H1 (cell line): ENCODE data around the gene CD200R1L. TPM values are rescaled to one million over a fixed set of nuclear protein-coding genes. Genes with fewer than 3 reads are reported as not detected.

ENCODE experiments used
- CTCF ChIA-PET: fragments of 300-600 bp; sonication (Branson Sonifier 250); formaldehyde crosslinking; loops from one replicate; lab custom pipeline; 2021; ENCODE audit not compliant: partially characterized antibody; lab: Charles Lee
- POLR2A ChIA-PET: fragments of 300-600 bp; sonication (Branson Sonifier 250); formaldehyde crosslinking; loops from one replicate; lab custom pipeline; 2021; ENCODE audit warnings: inconsistent platforms; ENCODE audit not compliant: partially characterized antibody; lab: Charles Lee
- DNase-seq, 2 experiments: peaks; one replicate each; pipeline versions ENCODE4 v3.0.0 to v3.0.0-alpha.2; 2010 to 2022; ENCODE audit warnings: low spot score in 2 of 2, low read depth in 1 of 2, mixed read lengths in 1 of 2
- FAIRE-seq: peaks from 2 replicates; lab custom pipeline; 2011; peaks lifted over from hg19 to GRCh38; lab: Jason Lieb, UNC
- H2AFZ ChIP-seq: 2 replicates; pipeline ENCODE4 v1.8.1; 2012; ENCODE audit warnings: low read length, inconsistent platforms
- H2AK5ac ChIP-seq: 2 replicates; pipeline ENCODE4 v1.6.1; 2013; ENCODE audit warnings: low read depth, low read length
- H2BK120ac ChIP-seq: replicated peaks from 2 replicates; pipeline ENCODE3; 2013; ENCODE audit warnings: low read depth, low read length, inconsistent platforms
- H2BK12ac ChIP-seq: 2 replicates; pipeline ENCODE4 v1.6.1; 2013; ENCODE audit warnings: low read depth, low read length
- H2BK15ac ChIP-seq: 2 replicates; pipeline ENCODE4 v1.6.1; 2013; ENCODE audit warnings: low read length
- H2BK20ac ChIP-seq: 2 replicates; pipeline ENCODE4 v1.6.1; 2013; ENCODE audit warnings: low read length
- H2BK5ac ChIP-seq: 2 replicates; pipeline ENCODE4 v1.6.1; 2013; ENCODE audit warnings: low read depth, low read length
- H3K14ac ChIP-seq: 2 replicates; pipeline ENCODE4 v1.6.1; 2013; ENCODE audit warnings: inconsistent platforms; ENCODE audit not compliant: insufficient read length
- H3K18ac ChIP-seq: 2 replicates; pipeline ENCODE4 v1.6.1; 2013; ENCODE audit warnings: low read length; ENCODE audit errors: extremely low read depth
- H3K23ac ChIP-seq: 2 replicates; pipeline ENCODE4 v1.6.1; 2013; ENCODE audit warnings: inconsistent platforms; ENCODE audit not compliant: insufficient read length
- H3K23me2 ChIP-seq: 2 replicates; pipeline ENCODE4 v1.6.1; 2013; ENCODE audit warnings: low read depth, low read length
- H3K27ac ChIP-seq: 2 replicates; pipeline ENCODE4 v1.6.1; 2011; ENCODE audit warnings: low read depth, low read length, inconsistent platforms
- H3K27me3 ChIP-seq, 4 experiments: replicated peaks in 1 of 4; 1 replicate in 1 of 4; 2 replicates in 3 of 4; pipeline versions ENCODE4 v1.6.1 to v1.8.1; 2011 to 2013; ENCODE audit warnings: low read length in 3 of 4, mild to moderate bottlenecking in 3 of 4, inconsistent platforms in 2 of 4, mixed read lengths in 2 of 4, moderate library complexity in 1 of 4; ENCODE audit not compliant: control insufficient read depth in 3 of 4, insufficient read depth in 3 of 4; ENCODE audit errors: extremely low read depth in 1 of 4
- H3K36me3 ChIP-seq, 4 experiments: 2 replicates each; pipeline versions ENCODE4 v1.6.1 to v1.8.1; 2011 to 2013; ENCODE audit warnings: mild to moderate bottlenecking in 4 of 4, low read length in 3 of 4, moderate library complexity in 2 of 4, control low read depth in 1 of 4, inconsistent platforms in 1 of 4; ENCODE audit not compliant: insufficient read depth in 4 of 4, control insufficient read depth in 2 of 4
- H3K4ac ChIP-seq: replicated peaks from 2 replicates; pipeline ENCODE3; 2013; ENCODE audit warnings: low read length, low read depth, mixed read lengths, inconsistent platforms; ENCODE audit not compliant: insufficient read length
- H3K4me1 ChIP-seq, 4 experiments: replicated peaks in 1 of 4; 1 replicate in 1 of 4; 2 replicates in 3 of 4; pipeline versions ENCODE4 v1.6.1 to v1.8.1; 2011 to 2013; ENCODE audit warnings: low read length in 3 of 4, inconsistent platforms in 2 of 4, mixed read lengths in 1 of 4; ENCODE audit not compliant: insufficient read depth in 4 of 4, control insufficient read depth in 3 of 4
- H3K4me2 ChIP-seq, 2 experiments: 2 replicates each; pipeline versions ENCODE4 v1.6.1 to v1.8.1; 2011 to 2013; ENCODE audit warnings: low read depth in 2 of 2, low read length in 2 of 2, control low read depth in 1 of 2, inconsistent platforms in 1 of 2, mild to moderate bottlenecking in 1 of 2; ENCODE audit not compliant: insufficient read depth in 1 of 2
- H3K4me3 ChIP-seq, 4 experiments: fragments of 200-600, 300-600 bp in 1 of 4; sonication (generic), shearing (Covaris generic), sonication (Bioruptor Twin) in 1 of 4; 2 replicates each; pipeline versions ENCODE4 v1.5.1 to v1.8.1; 2011 to 2016; ENCODE audit warnings: low read length in 4 of 4, low read depth in 3 of 4, control low read depth in 2 of 4, inconsistent platforms in 2 of 4, mild to moderate bottlenecking in 2 of 4, mixed read lengths in 1 of 4, moderate library complexity in 1 of 4; ENCODE audit not compliant: insufficient read depth in 2 of 4; ENCODE audit errors: extremely low read depth in 1 of 4
- H3K56ac ChIP-seq: replicated peaks from 2 replicates; pipeline ENCODE3; 2013; ENCODE audit warnings: low read depth, mild to moderate bottlenecking, mixed read lengths, low read length, inconsistent platforms; ENCODE audit not compliant: insufficient read length
- H3K79me1 ChIP-seq: 2 replicates; pipeline ENCODE4 v1.6.1; 2013; ENCODE audit warnings: low read depth, low read length, control low read depth
- H3K79me2 ChIP-seq, 2 experiments: 2 replicates each; pipeline versions ENCODE4 v1.6.1 to v1.8.1; 2012 to 2013; ENCODE audit warnings: low read length in 2 of 2, mild to moderate bottlenecking in 2 of 2, inconsistent platforms in 1 of 2; ENCODE audit not compliant: insufficient read depth in 2 of 2, control insufficient read depth in 1 of 2
- H3K9ac ChIP-seq, 4 experiments: replicated peaks in 1 of 4; 1 replicate in 1 of 4; 2 replicates in 3 of 4; pipeline versions ENCODE4 v1.6.1 to v1.8.1; 2011 to 2013; ENCODE audit warnings: low read depth in 3 of 4, low read length in 3 of 4, control low read depth in 2 of 4, mild to moderate bottlenecking in 2 of 4, moderate library complexity in 2 of 4, inconsistent platforms in 1 of 4; ENCODE audit errors: extremely low read depth in 1 of 4
- H3K9me3 ChIP-seq, 2 experiments: 2 replicates each; pipeline versions ENCODE4 v1.6.1 to v1.8.1; 2012 to 2013; ENCODE audit warnings: mild to moderate bottlenecking in 2 of 2, moderate library complexity in 2 of 2, control low read depth in 1 of 2, inconsistent platforms in 1 of 2, low read depth in 1 of 2, low read length in 1 of 2, mixed read lengths in 1 of 2; ENCODE audit not compliant: insufficient read depth in 2 of 2
- H4K20me1 ChIP-seq, 2 experiments: replicated peaks in 1 of 2; 2 replicates each; pipeline versions ENCODE3 to v1.8.1; 2011 to 2013; ENCODE audit warnings: inconsistent platforms in 2 of 2, low read length in 2 of 2, mild to moderate bottlenecking in 1 of 2; ENCODE audit not compliant: insufficient read depth in 2 of 2, control insufficient read depth in 1 of 2
- H4K5ac ChIP-seq: 2 replicates; pipeline ENCODE4 v1.6.1; 2013; ENCODE audit warnings: low read length, low read depth, mixed read lengths, inconsistent platforms; ENCODE audit not compliant: insufficient read length
- H4K8ac ChIP-seq: 2 replicates; pipeline ENCODE4 v1.8.0; 2013; ENCODE audit warnings: mild to moderate bottlenecking, moderate library complexity, low read length, inconsistent platforms; ENCODE audit not compliant: insufficient read depth; ENCODE audit errors: extremely low read depth
- H4K91ac ChIP-seq: replicated peaks from 2 replicates; pipeline ENCODE3; 2013; ENCODE audit warnings: low read length, mixed read lengths, inconsistent platforms; ENCODE audit not compliant: insufficient read length
- ATF3 ChIP-seq: IDR thresholded peaks from 2 replicates; pipeline ENCODE4 v1.6.1; 2011; ENCODE audit warnings: low read depth, mild to moderate bottlenecking, low read length; ENCODE audit not compliant: insufficient read depth
- CHD1 ChIP-seq: IDR thresholded peaks from 2 replicates; pipeline ENCODE4 v1.6.1; 2012; ENCODE audit warnings: low read depth, low read length, improper control_type of control experiment
- HDAC2 ChIP-seq, 2 experiments: fragments of 300-600 bp in 1 of 2; sonication (generic) in 1 of 2; IDR thresholded peaks; 2 replicates each; pipeline ENCODE4 v1.6.1; 2011 to 2012; ENCODE audit warnings: low read depth in 2 of 2, low read length in 2 of 2, mild to moderate bottlenecking in 2 of 2, moderate library complexity in 2 of 2, borderline replicate concordance in 1 of 2, inconsistent platforms in 1 of 2
- KDM4A ChIP-seq: IDR thresholded peaks from one replicate; pipeline ENCODE4 v1.7.1; 2012; ENCODE audit warnings: low read depth, mild to moderate bottlenecking, moderate library complexity, low read length, inconsistent platforms; ENCODE audit not compliant: severe bottlenecking
- RFX5 ChIP-seq: IDR thresholded peaks from 2 replicates; pipeline ENCODE4 v1.6.1; 2011; ENCODE audit warnings: low read depth, low read length, improper control_type of control experiment, borderline replicate concordance
- TAF7 ChIP-seq: optimal IDR thresholded peaks from 2 replicates; pipeline ENCODE3; 2011; ENCODE audit warnings: low read depth, mild to moderate bottlenecking, inconsistent platforms, low read length, moderate library complexity, borderline replicate concordance
- WGBS, 2 experiments: shearing (Covaris generic) in 1 of 2; methylation state at CpG; one replicate each; pipeline versions ENCODE4 v1.1.6 to v1.1.7; 2013 to 2015; ENCODE audit warnings: low lambda C conversion rate in 2 of 2, mixed read lengths in 2 of 2, inconsistent platforms in 1 of 2, low coverage in 1 of 2, missing lambda C conversion rate in 1 of 2; ENCODE audit not compliant: insufficient replicate concordance in 2 of 2, insufficient coverage in 1 of 2, insufficient read length in 1 of 2; ENCODE audit errors: extremely low coverage in 1 of 2, missing lambda C conversion rate in 1 of 2; 5-methylcytosine and 5-hydroxymethylcytosine counted together
- polyA plus RNA-seq, 7 experiments: library from polyadenylated mRNA; depleted of rRNA in 3 of 7; stranded (reverse) in 5 of 7; unstranded in 2 of 7; fragments of >200 nt in 5 of 7; fragments of 200-250 nt in 2 of 7; gene quantifications; 1 replicate in 5 of 7; 2 replicates in 1 of 7; 4 replicates in 1 of 7; pipeline versions ENCODE4 v1.2.1 to v1.2.3, GENCODE V29; 2011 to 2013; ENCODE audit warnings: missing spikeins in 2 of 7, mixed read lengths in 2 of 7
- total RNA-seq: library from RNA; stranded (reverse); fragmentation: NEBNext Ultra II Directional; extraction: Animal tissue kit (Norgen Biotek cat#: 25700); gene quantifications from 2 replicates; pipeline ENCODE4 v1.2.1, GENCODE V29; 2021

CD200R1L gene
- total and polyA plus RNA-seq, 2 of the 8 experiments (the other 6 are each of a cell fraction or from before 2014, with no cell fraction given): not detected

GRCh38 chr3:112810561-112810960, 36.1 kb downstream of the CD200R1L start:
- Histone ChIP-seq H2AFZ (no peak overlapping the region), H3K9me3 (no peaks in the 10 kb centered on the region), H3K9ac (no peak overlapping the region), H3K14ac (no peak overlapping the region), H2BK15ac (no peak overlapping the region), H2BK120ac (no peak overlapping the region), H4K91ac (no peak overlapping the region), H3K18ac (no peak overlapping the region), H3K79me1 (no peaks in the 10 kb centered on the region), H3K4me2 (no peak overlapping the region), H3K23me2 (no peaks in the 10 kb centered on the region), H3K4ac (no peak overlapping the region), H2BK5ac (no peak overlapping the region), H3K56ac (no peak overlapping the region), H2AK5ac (no peak overlapping the region), H3K4me3 (no peak overlapping the region), H4K5ac (no peak overlapping the region), H4K20me1 (no peaks in the 10 kb centered on the region), H3K4me1 (no peaks in the 10 kb centered on the region)
- no peak for FAIRE-seq
- DNase-seq: no peak
- WGBS, 2 experiments: 95% methylated on average over 3 of the region's 3 CpGs; no CpG with 5 or more reads in 1 of the 2 experiments
- TF ChIP-seq ATF3 (no peak), KDM4A (no peak), CHD1 (no peak), HDAC2 (IDR thresholded peaks at IDR 0.05; ENCODE audit: borderline replicate concordance in 1 of 2, low read depth in 2 of 2, low read length in 2 of 2) (no peak), RFX5 (no peak), TAF7 (no peak)
- TF ChIP-seq, all 59 proteins: peak for 0
- POLR2A ChIA-PET: no interaction called here
- no peak overlapping the region for H2BK12ac ChIP-seq
- CTCF ChIA-PET: interaction anchor here (0.6 to 1.9 kb wide), 5 partner anchors 9 to 209 kb away, joined by 3 to 4 read pairs (median 4); no protein-coding TSS in a partner anchor
- H3K27me3 ChIP-seq: no peaks in the 10 kb centered on the region
- H3K79me2 ChIP-seq: no peaks in the 10 kb centered on the region
- no peaks in the 10 kb centered on the region for H3K36me3 ChIP-seq
- H3K23ac ChIP-seq: no peak overlapping the region
- H3K27ac ChIP-seq: no peak overlapping the region
- H2BK20ac ChIP-seq: no peak overlapping the region
- H4K8ac ChIP-seq: no peak overlapping the region
